GM23338 (cell line): ENCODE results near the gene ID2. TPM values are rescaled to one million over a fixed set of nuclear protein-coding genes. Genes with fewer than 3 reads are reported as not detected.

Source experiments
- ATAC-seq: fragments of 200-7000 bp; cut with Tn5 transposase; 3 replicates; pipeline ENCODE4 v1.9.1; 2020
- DNase-seq: peaks from one replicate; pipeline ENCODE4 v3.0.0-alpha.2; 2015; ENCODE audit warnings: low spot score
- H2AFZ ChIP-seq: fragments of 200-600 bp; sonication (generic); 2 replicates; pipeline ENCODE4 v1.8.0; 2016; ENCODE audit warnings: antibody characterized with exemption, mild to moderate bottlenecking, moderate library complexity
- H3F3A ChIP-seq: fragments of 200-600 bp; sonication (generic); replicated peaks from 2 replicates; pipeline ENCODE4 v1.8.0; 2017; ENCODE audit warnings: antibody characterized with exemption, mixed run types, low read depth
- H3K27ac ChIP-seq: fragments of 200-600 bp; sonication (generic); 2 replicates; pipeline ENCODE4 v1.6.1; 2016; ENCODE audit warnings: low read depth
- H3K27me3 ChIP-seq: fragments of 200-600 bp; sonication (generic); 2 replicates; pipeline ENCODE4 v1.8.0; 2016; ENCODE audit warnings: mild to moderate bottlenecking, mixed run types, moderate library complexity; ENCODE audit not compliant: insufficient read depth
- H3K36me3 ChIP-seq: fragments of 200-600 bp; sonication (generic); 2 replicates; pipeline ENCODE4 v1.8.0; 2016; ENCODE audit warnings: mild to moderate bottlenecking; ENCODE audit not compliant: insufficient read depth
- H3K4me1 ChIP-seq: fragments of 200-600 bp; sonication (generic); 2 replicates; pipeline ENCODE4 v1.8.0; 2016; ENCODE audit warnings: mild to moderate bottlenecking, moderate library complexity; ENCODE audit not compliant: insufficient read depth
- H3K4me2 ChIP-seq: fragments of 200-600 bp; sonication (generic); 2 replicates; pipeline ENCODE4 v1.7.1; 2017; ENCODE audit warnings: mixed run types
- H3K4me3 ChIP-seq: fragments of 200-600 bp; sonication (generic); 2 replicates; pipeline ENCODE4 v1.6.1; 2016; ENCODE audit warnings: mixed run types
- H3K79me2 ChIP-seq: fragments of 200-600 bp; sonication (generic); replicated peaks from 2 replicates; pipeline ENCODE4 v1.8.0; 2017; ENCODE audit warnings: mild to moderate bottlenecking; ENCODE audit not compliant: insufficient read depth
- H3K9me2 ChIP-seq: fragments of 200-600 bp; sonication (generic); 2 replicates; pipeline ENCODE4 v1.8.0; 2017; ENCODE audit not compliant: insufficient read depth
- H4K20me1 ChIP-seq: fragments of 200-600 bp; sonication (generic); replicated peaks from 2 replicates; pipeline ENCODE4 v1.8.0; 2017; ENCODE audit warnings: mild to moderate bottlenecking; ENCODE audit not compliant: insufficient read depth
- H3K27ac Mint-ChIP-seq: 2 replicates; pipeline ENCODE4 v1.8.0; 2020; ENCODE audit warnings: inconsistent platforms, mild to moderate bottlenecking, moderate library complexity, mixed read lengths
- H3K27me3 Mint-ChIP-seq: 3 replicates; pipeline ENCODE4 v1.8.0; 2022; ENCODE audit warnings: low read depth, mild to moderate bottlenecking, moderate library complexity, mixed read lengths, inconsistent platforms; ENCODE audit not compliant: insufficient read depth, poor library complexity
- H3K36me3 Mint-ChIP-seq: 3 replicates; pipeline ENCODE4 v1.8.0; 2021; ENCODE audit warnings: low read depth, mild to moderate bottlenecking, inconsistent platforms, moderate library complexity, mixed read lengths
- H3K4me1 Mint-ChIP-seq: 3 replicates; pipeline ENCODE4 v1.8.0; 2020; ENCODE audit warnings: mild to moderate bottlenecking, inconsistent platforms, mixed read lengths
- H3K4me3 Mint-ChIP-seq: 3 replicates; pipeline ENCODE4 v1.8.0; 2021; ENCODE audit warnings: moderate library complexity, mild to moderate bottlenecking, inconsistent platforms, mixed read lengths
- H3K9me3 Mint-ChIP-seq: 3 replicates; pipeline ENCODE4 v1.8.0; 2020; ENCODE audit warnings: moderate library complexity, mild to moderate bottlenecking, inconsistent platforms, mixed read lengths
- CREB1 ChIP-seq: fragments of 250-450 bp; sonication (Bioruptor Pico); IDR thresholded peaks from 2 replicates; pipeline ENCODE4 v1.5.0; 2020; ENCODE audit warnings: low read depth, mild to moderate bottlenecking, moderate library complexity
- CTCF ChIP-seq, 2 experiments: fragments of 200-600 bp in 1 of 2; sonication (generic) in 1 of 2; conservative IDR thresholded peaks; 2 replicates each; pipeline versions ENCODE4 v1.5.1 to v1.6.1; 2016 to 2017; ENCODE audit warnings: antibody characterized with exemption in 2 of 2, low read depth in 2 of 2, mild to moderate bottlenecking in 2 of 2, moderate library complexity in 1 of 2
- ETS1 ChIP-seq: IDR thresholded peaks from 2 replicates; pipeline ENCODE4 v1.6.1; 2016; ENCODE audit warnings: antibody characterized with exemption
- EZH2 ChIP-seq: fragments of 200-600 bp; sonication (generic); IDR thresholded peaks from one replicate; pipeline ENCODE4 v1.8.0; 2017; ENCODE audit warnings: antibody characterized with exemption, mild to moderate bottlenecking, low read depth; ENCODE audit not compliant: unreplicated experiment
- EZH2phosphoT487 ChIP-seq: fragments of 200-600 bp; sonication (generic); IDR thresholded peaks from one replicate; pipeline ENCODE4 v1.8.1; 2018; ENCODE audit warnings: antibody characterized with exemption; ENCODE audit not compliant: unreplicated experiment
- JUNB ChIP-seq: IDR thresholded peaks from one replicate; pipeline ENCODE4 v1.6.1; 2016; ENCODE audit warnings: antibody characterized with exemption; ENCODE audit not compliant: unreplicated experiment
- NANOG ChIP-seq: IDR thresholded peaks from 2 replicates; pipeline ENCODE4 v1.6.1; 2016; ENCODE audit warnings: antibody characterized with exemption, borderline replicate concordance
- POLR2AphosphoS5 ChIP-seq: IDR thresholded peaks from 2 replicates; pipeline ENCODE4 v1.6.1; 2016; ENCODE audit warnings: antibody characterized with exemption, low read depth
- REST ChIP-seq: IDR thresholded peaks from one replicate; pipeline ENCODE4 v1.6.1; 2018; ENCODE audit warnings: antibody characterized with exemption; ENCODE audit not compliant: unreplicated experiment
- STAT1 ChIP-seq: IDR thresholded peaks from one replicate; pipeline ENCODE4 v1.6.1; 2016; ENCODE audit warnings: antibody characterized with exemption; ENCODE audit not compliant: unreplicated experiment
- ZNF114 ChIP-seq: fragments of 250-450 bp; sonication (Bioruptor Pico); IDR thresholded peaks from 2 replicates; pipeline ENCODE4 v1.5.0; 2020; ENCODE audit warnings: mild to moderate bottlenecking, moderate library complexity
- ZNF331 ChIP-seq: fragments of 250-450 bp; sonication (Bioruptor Pico); IDR thresholded peaks from 2 replicates; pipeline ENCODE4 v1.5.0; 2020; ENCODE audit warnings: low read depth, mild to moderate bottlenecking, moderate library complexity
- ZNF462 ChIP-seq: fragments of 250-450 bp; sonication (Bioruptor Pico); IDR thresholded peaks from 2 replicates; pipeline ENCODE4 v1.5.0; 2020; ENCODE audit warnings: mild to moderate bottlenecking, moderate library complexity
- polyA plus RNA-seq: library from polyadenylated mRNA; unstranded; fragments of >200 nt; fragmentation: Nextera tagmentation; extraction: Ambion mirVana; gene quantifications from 2 replicates; pipeline ENCODE4 v1.2.1, GENCODE V29; 2016
- total RNA-seq: library from RNA; depleted of rRNA; stranded (reverse); fragments of >200 nt; shearing (Covaris generic); gene quantifications from 2 replicates; pipeline ENCODE4 v1.2.3, GENCODE V29; 2014

The ID2 gene
- total and polyA plus RNA-seq, 2 experiments from 2014 or later, result 87.0 to 110 TPM

- Histone ChIP-seq H3K27ac (no peak overlapping the region), H3K79me2 (no peaks in the 10 kb centered on the region), H3K4me3 (no peak overlapping the region), H3K9me2 (0 out of 2 replicates have a peak, but pooled peaks cover 5% of the 10 kb centered on the region), H3K27me3 (peaks cover 52% of the 10 kb centered on the region), H3F3A (no peaks in the 10 kb centered on the region), H3K4me2 (no peak overlapping the region), H3K36me3 (no peaks in the 10 kb centered on the region; the same call in 1 of the 2 replicates), H4K20me1 (no peaks in the 10 kb centered on the region), H2AFZ (no peak overlapping the region), H3K4me1 (peaks cover 15% of the 10 kb centered on the region)
- Mint-ChIP-seq H3K4me1 (peaks cover 15% of the 10 kb centered on the region), H3K27ac (no peak overlapping the region), H3K27me3 (peaks cover 40% of the 10 kb centered on the region), H3K9me3 (peaks cover 28% of the 10 kb centered on the region), H3K4me3 (no peak overlapping the region), H3K36me3 (peaks cover 21% of the 10 kb centered on the region)
- DNase-seq (no peak), ATAC-seq (no peak)
- TF ChIP-seq CTCF (conservative IDR thresholded peaks at IDR 0.05; ENCODE audit: low read depth in 2 of 2), result no peak
- TF ChIP-seq EZH2phosphoT487, result no peak
- TF ChIP-seq JUNB, result no peak
- no peak for TF ChIP-seq ZNF462
- no peak for TF ChIP-seq CREB1
- TF ChIP-seq REST, result no peak
- TF ChIP-seq EZH2, result no peak
- no peak for TF ChIP-seq STAT1
- TF ChIP-seq ZNF114 (CRISPR knock-in tag), result no peak
- TF ChIP-seq ZNF331 (CRISPR knock-in tag), result no peak
- TF ChIP-seq NANOG, result no peak
- TF ChIP-seq POLR2AphosphoS5, result no peak
- TF ChIP-seq ETS1, result no peak
These were observed 8.5 kb upstream of the ID2 start for GRCh38 chr2:8673381-8673780.
